Fibroblast of lung (primary cell): ENCODE data around the gene PDK1. TPM values are rescaled to one million over a fixed set of nuclear protein-coding genes. Genes with fewer than 3 reads are reported as not detected.

Experiments
- DNase-seq, 2 donors: peaks; one replicate each; pipeline versions ENCODE4 v3.0.0 to v3.0.0-alpha.2; 2010; ENCODE audit warnings: low read depth in 2 of 2
- H2AFZ ChIP-seq: 2 replicates; pipeline ENCODE4 v1.5.1; 2012; ENCODE audit warnings: low read length, control low read depth, inconsistent platforms
- H3K27ac ChIP-seq: 2 replicates; pipeline ENCODE4 v1.5.1; 2011; ENCODE audit warnings: low read length, control low read depth; ENCODE audit not compliant: insufficient read depth
- H3K27me3 ChIP-seq: 2 replicates; pipeline ENCODE4 v1.5.1; 2011; ENCODE audit warnings: mild to moderate bottlenecking, low read length; ENCODE audit not compliant: control insufficient read depth, insufficient read depth
- H3K36me3 ChIP-seq: 2 replicates; pipeline ENCODE4 v1.5.1; 2011; ENCODE audit warnings: low read length; ENCODE audit not compliant: control insufficient read depth, insufficient read depth
- H3K4me1 ChIP-seq: 2 replicates; pipeline ENCODE4 v1.5.1; 2011; ENCODE audit warnings: low read length; ENCODE audit not compliant: control insufficient read depth, insufficient read depth; ENCODE audit errors: extremely low read depth
- H3K4me2 ChIP-seq: 2 replicates; pipeline ENCODE4 v1.5.1; 2011; ENCODE audit warnings: low read length, control low read depth; ENCODE audit not compliant: insufficient read depth; ENCODE audit errors: extremely low read depth
- H3K4me3 ChIP-seq, 4 experiments: fragments of 200-600 bp in 1 of 4; sonication (generic) in 1 of 4; replicated peaks in 1 of 4; 2 replicates each; pipeline ENCODE4 v1.5.1; 2011 to 2016; ENCODE audit warnings: low read length in 4 of 4, low read depth in 3 of 4, mild to moderate bottlenecking in 3 of 4, control low read depth in 2 of 4, inconsistent platforms in 1 of 4, mixed read lengths in 1 of 4; ENCODE audit not compliant: insufficient read depth in 1 of 4; ENCODE audit errors: control extremely low read depth in 1 of 4
- H3K79me2 ChIP-seq: 2 replicates; pipeline ENCODE4 v1.5.1; 2012; ENCODE audit warnings: mild to moderate bottlenecking, low read length, inconsistent platforms; ENCODE audit not compliant: control insufficient read depth, insufficient read depth
- H3K9ac ChIP-seq: 2 replicates; pipeline ENCODE4 v1.5.1; 2011; ENCODE audit warnings: mild to moderate bottlenecking, low read length, control low read depth; ENCODE audit not compliant: insufficient read depth
- H3K9me3 ChIP-seq: 2 replicates; pipeline ENCODE4 v1.5.1; 2012; ENCODE audit warnings: low read depth, low read length; ENCODE audit not compliant: control insufficient read depth, insufficient read depth
- H4K20me1 ChIP-seq: 2 replicates; pipeline ENCODE4 v1.5.1; 2011; ENCODE audit warnings: low read length; ENCODE audit not compliant: control insufficient read depth, insufficient read depth; ENCODE audit errors: extremely low read depth
- EZH2 ChIP-seq: IDR thresholded peaks from 2 replicates; pipeline ENCODE4 v1.5.1; 2012; ENCODE audit warnings: low read length, control low read depth, mild to moderate bottlenecking; ENCODE audit errors: missing control alignments
- polyA plus RNA-seq, 2 donors: library from polyadenylated mRNA; depleted of rRNA in 1 of 2; stranded (reverse) in 1 of 2; unstranded in 1 of 2; fragments of >200 nt; gene quantifications; 2 replicates each; pipeline ENCODE4 v1.2.1, GENCODE V29; 2011 to 2012; ENCODE audit warnings: missing spikeins in 1 of 2
- total RNA-seq: library from RNA; depleted of rRNA; stranded (reverse); fragments of >200 nt; gene quantifications from 2 replicates; pipeline ENCODE4 v1.2.1, GENCODE V29; 2014
- TF ChIP-seq, protein P1 (sequence below), 2 donors: IDR thresholded peaks in 1 of 2; conservative IDR thresholded peaks in 1 of 2; 1 replicate in 1 of 2; 2 replicates in 1 of 2; pipeline ENCODE4 v1.5.1; 2011 to 2012; ENCODE audit warnings: low read length in 2 of 2, control low read depth in 1 of 2, inconsistent platforms in 1 of 2, low read depth in 1 of 2, mild to moderate bottlenecking in 1 of 2

Gene PDK1
- total and polyA plus RNA-seq, 2 donors (not counting 1 experiment from before 2014, with no cell fraction given): 11.2 to 63.0 TPM

GRCh38 chr2:172630181-172630580, 74.3 kb downstream of the PDK1 start:
- Histone ChIP-seq H3K9me3 (no peaks in the 10 kb centered on the region), H3K27ac (no peak overlapping the region), H3K4me1 (no peaks in the 10 kb centered on the region), H3K79me2 (no peaks in the 10 kb centered on the region), H3K9ac (no peak overlapping the region), H3K4me2 (no peak overlapping the region), H4K20me1 (no peaks in the 10 kb centered on the region), H3K4me3 (no peak overlapping the region), H2AFZ (no peak overlapping the region), H3K36me3 (peaks cover 2% of the 10 kb centered on the region), H3K27me3 (no peaks in the 10 kb centered on the region)
- TF ChIP-seq EZH2: no peak
- TF ChIP-seq, protein P1, sequence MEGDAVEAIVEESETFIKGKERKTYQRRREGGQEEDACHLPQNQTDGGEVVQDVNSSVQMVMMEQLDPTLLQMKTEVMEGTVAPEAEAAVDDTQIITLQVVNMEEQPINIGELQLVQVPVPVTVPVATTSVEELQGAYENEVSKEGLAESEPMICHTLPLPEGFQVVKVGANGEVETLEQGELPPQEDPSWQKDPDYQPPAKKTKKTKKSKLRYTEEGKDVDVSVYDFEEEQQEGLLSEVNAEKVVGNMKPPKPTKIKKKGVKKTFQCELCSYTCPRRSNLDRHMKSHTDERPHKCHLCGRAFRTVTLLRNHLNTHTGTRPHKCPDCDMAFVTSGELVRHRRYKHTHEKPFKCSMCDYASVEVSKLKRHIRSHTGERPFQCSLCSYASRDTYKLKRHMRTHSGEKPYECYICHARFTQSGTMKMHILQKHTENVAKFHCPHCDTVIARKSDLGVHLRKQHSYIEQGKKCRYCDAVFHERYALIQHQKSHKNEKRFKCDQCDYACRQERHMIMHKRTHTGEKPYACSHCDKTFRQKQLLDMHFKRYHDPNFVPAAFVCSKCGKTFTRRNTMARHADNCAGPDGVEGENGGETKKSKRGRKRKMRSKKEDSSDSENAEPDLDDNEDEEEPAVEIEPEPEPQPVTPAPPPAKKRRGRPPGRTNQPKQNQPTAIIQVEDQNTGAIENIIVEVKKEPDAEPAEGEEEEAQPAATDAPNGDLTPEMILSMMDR (conservative IDR thresholded peaks at IDR 0.05 in 1 of 2, IDR thresholded peaks at IDR 0.05 in 1 of 2; ENCODE audit: low read depth in 1 of 2, low read length in 2 of 2): no peak
- DNase-seq: no peak

DNA sequence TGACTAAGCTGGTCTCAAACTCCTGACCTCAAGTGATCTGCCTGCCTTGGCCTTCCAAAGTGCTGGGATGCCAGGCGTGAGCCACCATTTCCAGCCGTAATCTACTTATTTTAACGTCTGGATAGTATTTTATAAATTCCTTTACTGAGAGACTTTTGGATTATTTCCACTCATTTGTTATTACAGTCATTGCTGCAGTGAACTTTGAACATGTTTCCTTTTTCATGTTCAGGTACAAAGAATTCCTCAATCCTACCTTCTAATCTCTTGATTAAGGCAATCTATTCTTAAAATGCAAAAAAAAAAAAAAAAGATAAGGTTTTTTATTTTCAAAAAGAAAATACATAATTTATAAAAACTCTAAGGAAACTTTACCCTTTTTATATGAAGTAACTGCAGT, 78.6 kb downstream of the PDK1 start:
- Histone ChIP-seq H3K4me3 (no peak overlapping the region), H3K79me2 (no peaks in the 10 kb centered on the region)
- TF ChIP-seq EZH2: no peak
- TF ChIP-seq, protein P1 (conservative IDR thresholded peaks at IDR 0.05 in 1 of 2, IDR thresholded peaks at IDR 0.05 in 1 of 2; ENCODE audit: low read depth in 1 of 2, low read length in 2 of 2): no peak

DNA sequence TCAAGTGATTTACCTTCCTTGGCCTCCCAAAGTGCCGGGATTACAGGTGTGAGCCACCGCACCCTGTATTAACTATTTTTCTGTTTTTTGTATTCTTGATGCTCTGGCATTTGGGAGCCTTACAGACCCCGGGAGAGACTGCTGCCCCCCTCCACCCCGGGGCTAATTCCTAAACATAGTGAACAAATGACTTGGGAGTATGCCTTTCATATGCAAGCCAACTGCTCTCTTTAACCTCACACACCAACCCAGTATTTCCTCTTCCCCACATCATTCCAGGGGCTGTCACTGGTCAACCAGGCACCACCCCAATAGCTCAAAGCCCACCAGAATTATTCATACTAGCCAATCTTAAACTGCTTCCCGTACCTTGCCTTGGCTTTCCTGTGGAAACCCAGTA, 79.7 kb downstream of the PDK1 start:
- no peak overlapping the region for H3K4me2 ChIP-seq
- H3K9ac ChIP-seq: no peak overlapping the region
- no peaks in the 10 kb centered on the region for H3K27me3 ChIP-seq
- H2AFZ ChIP-seq: no peak overlapping the region
- H3K36me3 ChIP-seq: no peaks in the 10 kb centered on the region
- no peaks in the 10 kb centered on the region for H3K79me2 ChIP-seq
- H3K4me3 ChIP-seq: no peak overlapping the region
- H3K9me3 ChIP-seq: no peaks in the 10 kb centered on the region
- no peak overlapping the region for H3K27ac ChIP-seq
- no peak for TF ChIP-seq EZH2
- TF ChIP-seq, protein P1 (conservative IDR thresholded peaks at IDR 0.05 in 1 of 2, IDR thresholded peaks at IDR 0.05 in 1 of 2; ENCODE audit: low read depth in 1 of 2, low read length in 2 of 2): no peak
- peaks cover 3% of the 10 kb centered on the region for H3K4me1 ChIP-seq
- DNase-seq: no peak
- H4K20me1 ChIP-seq: no peaks in the 10 kb centered on the region

More for the DNA sequence above, 78.6 kb downstream of the PDK1 start:
- Histone ChIP-seq H2AFZ (no peak overlapping the region), H3K4me1 (no peaks in the 10 kb centered on the region), H3K9me3 (no peaks in the 10 kb centered on the region), H3K4me2 (no peak overlapping the region), H3K27me3 (no peaks in the 10 kb centered on the region), H3K27ac (no peak overlapping the region), H3K9ac (no peak overlapping the region), H3K36me3 (peaks cover 2% of the 10 kb centered on the region), H4K20me1 (no peaks in the 10 kb centered on the region)
- no peak for DNase-seq
